ENCODE measurements around the gene ABCG2. TPM values are rescaled to one million over a fixed set of nuclear protein-coding genes. Genes with fewer than 3 reads are reported as not detected.

ABCG2 gene
- under 1 TPM; 0.56 to 0.63 TPM for total RNA-seq

DNA sequence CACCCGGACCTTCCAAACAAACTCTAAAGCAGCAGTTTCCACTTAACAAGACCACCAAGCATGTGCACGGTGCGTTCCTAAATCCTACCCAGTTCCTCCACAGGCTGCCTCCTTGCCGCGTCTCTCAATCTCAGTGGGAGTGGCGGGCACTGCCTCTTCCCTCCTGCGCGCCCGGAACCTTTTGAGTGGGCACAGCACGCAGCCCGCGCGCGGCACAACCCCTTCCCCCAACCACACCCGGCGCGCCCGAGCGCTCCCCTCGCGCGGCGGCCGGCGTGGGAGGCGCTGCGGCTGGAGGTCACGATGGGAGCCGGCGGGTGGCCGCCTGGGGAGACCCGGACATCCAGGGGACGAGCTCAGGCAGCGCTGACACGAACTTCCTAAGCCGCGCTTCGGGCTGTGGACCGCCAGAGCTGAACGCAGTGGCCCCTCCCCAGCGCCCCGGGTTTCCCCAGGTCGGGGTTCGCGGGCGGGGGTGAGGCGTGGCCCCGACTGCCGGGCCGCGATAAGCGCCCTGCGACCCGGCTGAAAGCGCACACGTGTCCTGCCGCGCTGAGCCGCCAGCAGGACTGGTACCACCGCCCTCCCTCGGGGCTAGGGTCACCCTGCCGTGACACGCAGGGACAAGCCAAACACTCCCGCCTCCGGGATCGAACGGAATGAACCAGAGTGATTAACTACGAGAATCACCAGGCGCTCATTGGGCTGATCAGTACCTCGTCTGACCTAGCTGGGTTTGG is at the start of gene ABCG2:
TSS of gene ABCG2 (minus strand) at position 151 of the 740 bp plus-strand sequence. CDS start 18,644 bp downstream, outside the sequence.
- Mint-ChIP-seq H3K4me1 (peaks cover 9% of the 10 kb centered on the region), H3K27me3 (peaks cover 12% of the 10 kb centered on the region), H3K27ac (peak within 1 kb of the TSS; percentile 37), H3K36me3 (ENCODE audit: low read depth) (no peaks in the 10 kb centered on the region), H3K9me3 (no peaks in the 10 kb centered on the region), H3K4me3 (peak within 1 kb of the TSS; percentile 74)
- ATAC-seq (replicated peaks), result peak; percentile 65

DNA sequence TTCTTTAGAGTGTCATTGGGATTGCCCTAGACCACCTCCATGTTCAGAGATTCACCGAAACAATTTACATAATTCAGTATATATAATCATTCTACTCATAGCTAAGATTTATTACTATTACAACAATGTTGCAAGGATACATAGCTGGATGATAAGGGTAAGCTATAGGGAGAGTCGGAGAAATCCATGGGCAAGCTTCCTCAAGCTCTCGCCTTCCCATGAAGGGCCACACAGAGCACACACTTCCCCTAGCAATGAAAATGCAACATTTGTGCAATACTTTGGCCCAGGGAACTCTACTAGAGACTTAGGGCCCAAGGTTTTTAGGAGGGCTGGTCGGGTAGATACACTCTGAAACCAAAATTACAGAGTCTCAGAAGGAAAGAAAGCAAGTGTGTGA is 49.7 kb upstream of the ABCG2 start:
- Mint-ChIP-seq H3K27ac (no peak overlapping the region), H3K4me3 (no peak overlapping the region), H3K9me3 (no peaks in the 10 kb centered on the region), H3K4me1 (no peaks in the 10 kb centered on the region), H3K27me3 (peaks cover 1% of the 10 kb centered on the region), H3K36me3 (ENCODE audit: low read depth) (no peaks in the 10 kb centered on the region)
- no peak for ATAC-seq (replicated peaks)

DNA sequence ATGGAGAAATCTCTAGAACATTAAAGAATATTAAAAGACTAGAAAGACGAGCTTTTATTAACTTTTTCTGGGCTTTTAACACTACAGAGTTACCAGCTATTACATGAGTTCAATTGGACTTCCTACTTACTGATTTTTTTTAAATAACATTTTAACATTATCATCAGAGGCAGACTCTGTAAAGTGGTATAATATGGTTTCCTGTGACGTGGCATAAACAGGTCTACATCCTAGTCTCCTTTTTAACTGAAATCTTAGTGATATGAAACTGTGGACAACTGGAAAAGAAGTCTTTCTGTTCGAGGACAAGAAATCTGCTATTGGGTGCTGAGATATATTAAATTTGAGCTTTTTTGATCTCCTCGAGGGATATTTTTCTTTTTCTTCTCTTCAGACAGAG is 48.7 kb upstream of the ABCG2 start:
- H3K27me3 Mint-ChIP-seq, result no peaks in the 10 kb centered on the region
- H3K9me3 Mint-ChIP-seq, result no peaks in the 10 kb centered on the region
- ATAC-seq (replicated peaks), result no peak
- H3K4me1 Mint-ChIP-seq, result no peaks in the 10 kb centered on the region
- H3K36me3 Mint-ChIP-seq (ENCODE audit: low read depth), result no peaks in the 10 kb centered on the region
- H3K4me3 Mint-ChIP-seq, result no peak overlapping the region
- no peak overlapping the region for H3K27ac Mint-ChIP-seq

DNA sequence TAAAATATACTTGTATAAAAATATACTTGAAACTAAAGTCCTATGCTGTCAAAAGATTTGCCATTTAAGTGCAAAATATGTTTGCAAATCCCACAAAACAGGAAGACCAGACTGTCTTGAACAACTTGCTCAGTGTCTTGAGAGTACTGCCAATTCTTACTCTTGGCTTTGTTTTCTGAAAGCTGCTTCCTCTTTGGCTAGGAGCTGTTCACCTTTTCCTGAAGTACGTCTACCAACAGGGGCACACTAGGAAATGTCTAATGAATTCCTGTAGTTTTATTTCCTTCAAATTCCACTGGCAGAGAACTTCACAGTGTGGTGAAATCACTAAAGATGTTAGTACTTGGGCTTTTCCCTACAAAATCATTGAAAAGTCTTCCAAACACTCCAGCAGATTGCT is 46.4 kb upstream of the ABCG2 start:
- Mint-ChIP-seq H3K9me3 (no peaks in the 10 kb centered on the region), H3K4me3 (no peak overlapping the region), H3K27ac (no peak overlapping the region), H3K4me1 (no peaks in the 10 kb centered on the region), H3K36me3 (ENCODE audit: low read depth) (no peaks in the 10 kb centered on the region), H3K27me3 (no peaks in the 10 kb centered on the region)
- no peak for ATAC-seq (replicated peaks)

DNA sequence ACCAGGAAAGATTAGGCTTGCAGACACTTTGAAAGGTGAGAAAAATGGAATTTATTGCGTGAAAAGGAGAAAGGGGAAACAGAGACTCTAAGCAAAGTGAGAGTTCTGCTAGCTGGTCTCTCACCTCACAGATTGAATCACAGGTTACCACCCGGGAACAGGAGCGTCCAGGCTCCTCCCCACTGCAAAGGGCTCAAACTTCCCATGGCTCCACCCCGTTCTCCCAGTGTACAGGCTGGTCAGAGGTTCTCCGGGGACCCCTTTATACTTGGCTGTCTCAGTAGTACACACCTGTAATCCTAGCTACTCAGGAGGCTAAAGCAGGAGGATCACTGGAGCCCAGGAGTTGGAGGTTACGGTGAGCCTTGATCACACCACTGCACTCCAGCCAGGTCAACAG is 44.0 kb upstream of the ABCG2 start:
- no peak overlapping the region for H3K27ac Mint-ChIP-seq
- ATAC-seq (replicated peaks), result no peak
- H3K4me1 Mint-ChIP-seq, result no peaks in the 10 kb centered on the region
- H3K4me3 Mint-ChIP-seq, result no peak overlapping the region
- no peaks in the 10 kb centered on the region for H3K9me3 Mint-ChIP-seq
- no peaks in the 10 kb centered on the region for H3K36me3 Mint-ChIP-seq (ENCODE audit: low read depth)
- no peaks in the 10 kb centered on the region for H3K27me3 Mint-ChIP-seq

DNA sequence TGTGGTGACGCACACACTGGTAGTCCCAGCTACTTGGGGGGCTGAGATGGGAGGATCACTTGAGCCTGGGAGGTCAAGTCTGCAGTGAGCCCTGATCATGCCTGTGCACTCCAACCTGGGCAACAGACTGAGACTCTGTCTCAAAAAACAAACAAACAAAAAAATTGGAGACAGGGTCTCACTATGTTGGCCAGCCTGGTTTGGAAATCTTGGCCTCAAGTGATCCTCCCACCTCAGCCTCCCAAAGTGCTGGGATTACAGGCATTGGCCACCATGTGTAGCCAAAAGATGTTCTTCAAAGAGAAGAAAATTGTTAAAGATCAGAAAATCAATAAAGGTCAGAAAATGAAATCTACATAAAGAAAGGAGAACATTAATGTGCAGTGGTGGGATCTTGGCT is 41.7 kb upstream of the ABCG2 start:
- H3K27me3 Mint-ChIP-seq, result no peaks in the 10 kb centered on the region
- H3K36me3 Mint-ChIP-seq (ENCODE audit: low read depth), result no peaks in the 10 kb centered on the region
- no peaks in the 10 kb centered on the region for H3K9me3 Mint-ChIP-seq
- H3K4me1 Mint-ChIP-seq, result no peaks in the 10 kb centered on the region
- H3K4me3 Mint-ChIP-seq, result no peak overlapping the region
- H3K27ac Mint-ChIP-seq, result no peak overlapping the region
- ATAC-seq (replicated peaks), result no peak

DNA sequence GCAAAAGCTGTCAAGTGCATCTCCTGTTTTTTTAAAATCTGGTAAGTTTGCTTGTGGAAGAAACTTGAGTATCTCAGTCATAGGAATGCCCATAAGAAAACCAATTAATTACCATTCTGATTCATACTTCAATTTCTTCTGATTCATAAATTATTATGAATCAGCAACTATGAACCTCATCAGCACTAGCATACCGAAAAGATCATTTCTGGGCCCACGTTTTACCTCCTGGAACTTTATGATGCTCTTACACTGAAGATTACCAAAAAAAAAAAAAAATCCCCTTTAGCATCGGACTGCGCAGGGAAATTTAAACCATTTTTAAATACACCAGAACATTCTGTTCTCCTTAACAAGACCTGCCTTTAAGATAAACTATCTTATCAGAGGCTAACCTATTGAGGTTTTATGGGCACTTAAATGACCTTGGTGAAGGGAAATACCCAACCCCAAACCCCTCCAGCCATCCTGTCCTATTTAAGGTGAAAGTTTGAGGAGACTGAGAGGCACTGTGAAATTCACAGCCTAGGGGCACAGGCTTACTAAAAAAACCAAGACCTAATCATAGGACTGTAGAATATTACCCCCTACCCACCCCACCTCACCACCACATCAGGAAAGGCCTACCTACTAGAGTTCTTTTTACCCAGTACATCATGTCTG is 38.2 kb upstream of the ABCG2 start:
- ATAC-seq (replicated peaks), result peak; percentile 86
- H3K27me3 Mint-ChIP-seq, result no peaks in the 10 kb centered on the region
- H3K4me3 Mint-ChIP-seq, result no peak overlapping the region
- H3K36me3 Mint-ChIP-seq (ENCODE audit: low read depth), result no peaks in the 10 kb centered on the region
- H3K4me1 Mint-ChIP-seq, result no peaks in the 10 kb centered on the region
- no peaks in the 10 kb centered on the region for H3K9me3 Mint-ChIP-seq
- no peak overlapping the region for H3K27ac Mint-ChIP-seq

DNA sequence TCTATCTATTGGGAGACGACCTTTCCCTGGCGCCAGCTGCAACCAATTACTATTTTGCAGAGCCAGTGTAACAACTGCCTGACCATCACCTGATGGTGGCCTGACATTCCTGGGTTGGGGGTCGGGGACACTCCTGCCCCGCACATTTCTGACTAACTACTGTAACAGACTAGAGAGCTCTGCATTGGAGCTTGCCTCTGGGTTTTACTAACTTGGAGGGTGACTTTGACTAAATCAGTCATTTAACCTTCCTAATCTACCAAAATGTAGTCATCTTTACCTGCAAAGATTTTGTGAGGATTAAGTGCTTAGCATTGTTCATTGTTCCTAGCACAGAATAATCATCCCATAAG is 37.5 kb upstream of the ABCG2 start:
- H3K4me3 Mint-ChIP-seq, result no peak overlapping the region
- peak; percentile 66 for ATAC-seq (replicated peaks)

DNA sequence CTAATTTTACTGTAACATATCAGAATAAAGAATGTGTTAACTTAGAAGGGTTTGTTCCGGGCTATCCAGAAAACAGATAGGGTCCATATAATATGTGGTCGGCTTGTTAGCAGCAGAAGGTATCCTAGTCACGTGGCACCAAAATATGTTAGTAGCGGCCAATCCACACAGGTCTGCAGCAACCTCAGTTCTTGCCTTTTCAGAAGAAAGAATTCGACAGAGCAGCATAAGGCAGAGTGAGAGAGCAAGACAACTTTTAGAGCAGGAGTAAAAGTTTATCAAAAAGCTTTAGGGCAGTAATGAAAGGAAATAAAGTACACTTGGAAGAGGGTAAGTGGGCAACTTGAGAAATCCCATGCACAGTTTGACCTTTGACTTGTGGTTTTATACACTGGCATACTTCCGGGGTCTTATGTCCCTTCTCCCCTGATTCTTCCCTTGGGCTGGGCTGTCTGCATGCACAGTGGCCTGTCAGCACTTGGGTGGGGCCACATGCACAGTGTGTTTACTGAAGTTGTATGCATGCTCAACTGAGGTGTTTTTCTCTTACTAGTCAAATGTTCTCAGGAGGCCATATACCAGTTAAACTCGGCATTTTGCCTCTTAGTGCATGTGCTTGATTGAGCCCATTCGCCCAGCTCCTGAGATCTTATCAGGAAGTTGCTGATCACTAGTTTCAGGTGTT is 37.0 kb upstream of the ABCG2 start:
- no peak overlapping the region for H3K27ac Mint-ChIP-seq
- no peaks in the 10 kb centered on the region for H3K9me3 Mint-ChIP-seq
- H3K4me3 Mint-ChIP-seq, result no peak overlapping the region
- no peaks in the 10 kb centered on the region for H3K4me1 Mint-ChIP-seq
- H3K27me3 Mint-ChIP-seq, result no peaks in the 10 kb centered on the region
- ATAC-seq (replicated peaks), result no peak
- no peaks in the 10 kb centered on the region for H3K36me3 Mint-ChIP-seq (ENCODE audit: low read depth)

More for the DNA sequence above, 37.5 kb upstream of the ABCG2 start:
- H3K36me3 Mint-ChIP-seq (ENCODE audit: low read depth), result no peaks in the 10 kb centered on the region
- H3K4me1 Mint-ChIP-seq, result no peaks in the 10 kb centered on the region
- no peaks in the 10 kb centered on the region for H3K27me3 Mint-ChIP-seq
- no peak overlapping the region for H3K27ac Mint-ChIP-seq
- H3K9me3 Mint-ChIP-seq, result no peaks in the 10 kb centered on the region

DNA sequence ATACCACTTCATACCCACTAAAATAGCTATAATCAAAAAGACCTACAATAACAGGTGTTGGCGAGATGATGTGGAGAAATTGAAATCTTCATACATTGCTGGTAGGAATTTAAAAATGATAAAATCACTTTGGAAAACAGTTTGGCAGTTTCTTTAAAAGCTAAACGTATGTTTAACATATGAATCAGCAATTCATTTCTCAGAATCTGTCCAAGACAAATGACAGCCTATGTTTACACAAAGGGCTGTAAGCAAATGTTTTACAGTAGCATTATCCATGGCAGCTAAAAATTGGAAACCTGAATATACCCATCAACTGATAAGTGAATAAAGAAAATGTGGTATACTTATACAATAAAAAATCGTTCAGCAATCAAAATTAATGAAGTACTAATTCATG is 33.0 kb upstream of the ABCG2 start:
- H3K9me3 Mint-ChIP-seq, result no peaks in the 10 kb centered on the region
- no peak overlapping the region for H3K27ac Mint-ChIP-seq
- H3K4me1 Mint-ChIP-seq, result no peaks in the 10 kb centered on the region
- H3K4me3 Mint-ChIP-seq, result no peak overlapping the region
- no peaks in the 10 kb centered on the region for H3K27me3 Mint-ChIP-seq
- no peaks in the 10 kb centered on the region for H3K36me3 Mint-ChIP-seq (ENCODE audit: low read depth)
- ATAC-seq (replicated peaks), result no peak

DNA sequence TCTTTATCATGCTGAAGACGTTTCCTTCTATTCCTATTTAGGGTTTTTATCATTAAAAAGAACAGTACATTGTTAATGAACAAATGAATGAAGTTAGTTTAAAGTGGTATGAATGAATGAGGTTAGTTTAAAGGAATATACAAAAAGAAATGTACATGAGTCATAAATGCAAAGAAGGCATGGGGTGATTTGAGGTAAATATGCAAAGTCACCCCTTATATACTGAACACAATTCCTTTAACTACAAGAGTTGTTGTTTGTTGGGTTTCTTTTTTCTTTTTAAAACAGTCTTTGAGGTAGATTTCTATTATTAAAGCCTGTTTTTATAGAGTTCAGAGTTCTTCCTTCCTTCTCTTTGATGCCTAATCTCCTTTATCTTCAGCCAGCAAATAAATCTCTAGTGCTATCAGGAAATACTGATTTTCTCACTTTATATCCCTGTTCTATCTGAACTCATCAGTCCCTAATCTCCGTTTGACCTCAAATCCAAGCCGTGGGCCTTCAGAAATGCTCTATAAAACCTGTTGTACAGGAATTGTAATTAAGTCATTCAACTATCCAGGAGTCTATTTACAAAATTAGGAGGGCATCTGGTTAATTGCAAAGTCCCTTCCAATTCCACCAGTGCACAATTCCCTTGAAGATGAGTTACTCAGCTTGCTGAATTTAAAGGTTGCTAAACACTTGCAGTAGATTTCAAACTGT is 31.6 kb upstream of the ABCG2 start:
- no peak overlapping the region for H3K27ac Mint-ChIP-seq

DNA sequence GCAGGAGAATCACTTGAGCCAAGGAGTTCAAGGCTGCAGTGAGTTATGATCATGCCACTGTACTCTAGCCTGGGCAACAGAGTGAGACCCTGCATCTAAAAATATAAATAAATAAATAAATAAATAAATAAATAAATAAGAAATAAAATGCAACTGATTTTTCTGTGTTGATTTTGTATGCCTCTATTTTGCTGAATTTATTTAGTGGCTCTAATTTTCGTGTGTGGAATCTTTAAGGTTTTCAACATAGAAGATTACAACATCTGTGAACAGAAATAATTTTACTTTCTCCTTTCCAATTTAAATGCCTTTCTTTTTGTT is 30.9 kb upstream of the ABCG2 start:
- no peaks in the 10 kb centered on the region for H3K9me3 Mint-ChIP-seq
- H3K4me3 Mint-ChIP-seq, result no peak overlapping the region
- H3K36me3 Mint-ChIP-seq (ENCODE audit: low read depth), result no peaks in the 10 kb centered on the region
- no peak overlapping the region for H3K27ac Mint-ChIP-seq
- H3K4me1 Mint-ChIP-seq, result no peaks in the 10 kb centered on the region
- no peak for ATAC-seq (replicated peaks)
- no peaks in the 10 kb centered on the region for H3K27me3 Mint-ChIP-seq

More for the DNA sequence above, 31.6 kb upstream of the ABCG2 start:
- Mint-ChIP-seq H3K9me3 (no peaks in the 10 kb centered on the region), H3K27me3 (no peaks in the 10 kb centered on the region), H3K4me3 (no peak overlapping the region), H3K4me1 (no peaks in the 10 kb centered on the region), H3K36me3 (ENCODE audit: low read depth) (no peaks in the 10 kb centered on the region)
- no peak for ATAC-seq (replicated peaks)

DNA sequence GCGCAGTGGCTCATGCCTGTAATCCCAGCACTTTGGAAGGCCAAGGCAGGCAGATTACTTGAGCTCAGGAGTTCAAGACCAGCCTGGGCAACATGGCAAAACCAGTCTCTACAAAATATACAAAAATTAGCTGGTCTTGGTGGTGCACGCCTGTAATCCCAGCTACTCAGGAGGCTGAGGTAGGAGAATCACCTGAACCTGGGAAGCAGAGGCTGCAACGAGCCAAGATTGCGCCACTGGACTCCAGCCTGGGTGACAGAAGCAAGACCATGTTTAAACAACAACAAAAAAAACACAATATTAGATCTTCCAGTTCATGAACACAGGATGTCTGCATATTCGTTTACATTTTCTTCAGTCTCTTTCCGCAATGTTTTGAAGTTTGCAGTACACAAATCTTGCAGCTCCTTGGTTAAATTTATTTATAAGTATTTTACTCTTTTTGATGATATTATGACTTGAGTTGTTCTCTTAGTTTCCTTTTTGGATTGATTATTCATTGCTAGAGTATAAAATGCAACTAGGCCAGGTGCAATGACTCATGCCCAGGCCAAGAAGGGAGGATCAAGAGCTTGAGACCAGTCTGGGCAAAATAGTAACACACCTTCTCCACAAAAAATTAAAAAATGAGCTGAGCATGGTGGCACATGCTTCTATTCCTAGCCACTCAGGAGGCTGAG is 30.4 kb upstream of the ABCG2 start:
- no peak overlapping the region for H3K27ac Mint-ChIP-seq
- peak; percentile 67 for ATAC-seq (replicated peaks)
- no peak overlapping the region for H3K4me3 Mint-ChIP-seq
- H3K9me3 Mint-ChIP-seq, result no peaks in the 10 kb centered on the region
- no peaks in the 10 kb centered on the region for H3K36me3 Mint-ChIP-seq (ENCODE audit: low read depth)
- no peaks in the 10 kb centered on the region for H3K4me1 Mint-ChIP-seq
- no peaks in the 10 kb centered on the region for H3K27me3 Mint-ChIP-seq

DNA sequence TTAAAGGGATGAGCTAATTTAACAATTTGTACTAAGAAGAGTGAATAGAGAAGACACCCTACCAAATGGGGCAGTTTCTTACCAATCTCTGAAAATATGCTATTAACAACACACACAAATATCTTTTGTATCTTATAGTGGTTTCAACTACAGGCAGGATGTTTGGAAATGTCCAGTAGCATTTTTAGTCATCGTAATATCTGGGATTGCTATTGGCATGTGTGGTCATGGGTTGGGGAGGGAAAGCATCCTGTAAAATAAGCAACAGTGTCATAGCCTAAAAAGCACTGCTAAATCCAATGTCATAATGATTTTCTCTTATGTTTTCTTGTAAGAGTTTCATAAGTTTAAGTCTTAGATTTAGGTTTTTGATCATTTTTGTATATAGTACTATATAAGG is 29.3 kb upstream of the ABCG2 start:
- Mint-ChIP-seq H3K27me3 (peaks cover 3% of the 10 kb centered on the region), H3K9me3 (no peaks in the 10 kb centered on the region), H3K4me1 (no peaks in the 10 kb centered on the region), H3K4me3 (no peak overlapping the region), H3K36me3 (ENCODE audit: low read depth) (no peaks in the 10 kb centered on the region), H3K27ac (no peak overlapping the region)
- no peak for ATAC-seq (replicated peaks)

All from activated T-helper 17 cell treated with anti-CD3 and anti-CD28 coated beads, Interleukin-2, amount 50 U/mL, for 72 hours (primary cell).